Calu3 (cell line): Measurements from ENCODE around the gene MED12L. TPM values are rescaled to one million over a fixed set of nuclear protein-coding genes. Genes with fewer than 3 reads are reported as not detected.
"Not testable (repeated sequence)": the region's sequence is repeated elsewhere in the genome, so short reads cannot be mapped to it uniquely, and the experiment has no call there.

Experiments used
- BruUV-seq: library from RNA; stranded (reverse); fragments of 400-500 nt; replicated peaks from 2 replicates; lab custom pipeline; 2021; lab: Mats Ljungman, UMichigan
- CTCF ChIA-PET: fragments of 300-600 bp; sonication (Branson Sonifier 250); formaldehyde crosslinking; loops from one replicate; lab custom pipeline; 2022; ENCODE audit warnings: antibody characterized with exemption; lab: Charles Lee
- DNase-seq: peaks from one replicate; pipeline ENCODE4 v3.0.0; 2022
- H3K27ac Mint-ChIP-seq: one replicate; pipeline ENCODE4 v1.8.0; 2022; ENCODE audit warnings: mixed read lengths; ENCODE audit not compliant: unreplicated experiment
- H3K27me3 Mint-ChIP-seq: one replicate; pipeline ENCODE4 v1.8.0; 2022; ENCODE audit warnings: mixed read lengths; ENCODE audit not compliant: unreplicated experiment
- H3K36me3 Mint-ChIP-seq: one replicate; pipeline ENCODE4 v1.8.0; 2022; ENCODE audit warnings: mild to moderate bottlenecking, moderate library complexity, mixed read lengths; ENCODE audit not compliant: insufficient read depth, unreplicated experiment
- H3K4me1 Mint-ChIP-seq: one replicate; pipeline ENCODE4 v1.8.0; 2022; ENCODE audit warnings: mild to moderate bottlenecking, low read depth, mixed read lengths; ENCODE audit not compliant: unreplicated experiment
- H3K4me3 Mint-ChIP-seq: one replicate; pipeline ENCODE4 v1.8.0; 2022; ENCODE audit warnings: mild to moderate bottlenecking, low read depth, moderate library complexity, mixed read lengths; ENCODE audit not compliant: unreplicated experiment
- H3K9me3 Mint-ChIP-seq: one replicate; pipeline ENCODE4 v1.8.0; 2022; ENCODE audit warnings: low read depth, mixed read lengths; ENCODE audit not compliant: unreplicated experiment
- intact Hi-C: fragments of 100-400 bp; cut with micrococcal nuclease; formaldehyde crosslinking; loops from one replicate; pipeline ENCODE4 v1.10.0; 2022; ENCODE audit not compliant: unreplicated experiment
- total RNA-seq: library from RNA; stranded (reverse); gene quantifications from 2 replicates; pipeline ENCODE4 v1.2.3, GENCODE V29; 2022
- TF ChIP-seq, protein P1 (sequence below): fragments of 200-600 bp; IDR thresholded peaks from one replicate; pipeline ENCODE4 v1.8.0; 2022; ENCODE audit warnings: antibody characterized with exemption; ENCODE audit not compliant: unreplicated experiment

The MED12L gene
- total RNA-seq, 1 experiment from 2014 or later, result 4.6 TPM

DNA sequence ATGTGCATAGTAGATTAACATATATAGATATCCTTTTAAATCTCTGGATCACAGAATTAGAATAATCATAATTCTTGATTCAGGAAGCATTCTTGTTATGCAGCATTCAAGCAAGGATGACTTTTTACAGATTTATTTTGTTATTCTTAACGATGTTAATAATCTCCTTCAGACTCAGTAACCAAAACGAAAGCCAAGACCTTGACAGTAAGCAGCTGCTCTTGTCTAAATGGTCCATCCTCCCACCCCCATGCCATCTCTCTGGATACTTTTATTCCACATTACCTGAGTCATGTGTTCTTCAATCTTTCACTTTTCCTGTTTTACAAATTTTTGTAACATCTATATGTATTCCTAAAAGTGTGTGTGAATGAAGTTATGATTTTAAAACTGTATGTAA lies 150.9 kb downstream of the MED12L start:
- H3K27me3 Mint-ChIP-seq, result no peaks in the 10 kb centered on the region

GRCh38 chr3:151236736-151237135 lies 151.3 kb downstream of the MED12L start:
- no TSS peak for BruUV-seq
- Mint-ChIP-seq H3K27ac (no peak overlapping the region), H3K9me3 (no peaks in the 10 kb centered on the region), H3K27me3 (no peaks in the 10 kb centered on the region), H3K4me1 (no peaks in the 10 kb centered on the region), H3K4me3 (no peak overlapping the region), H3K36me3 (no peaks in the 10 kb centered on the region)
- no peak for DNase-seq
- intact Hi-C loops, result no loop called here
- TF ChIP-seq, protein P1, sequence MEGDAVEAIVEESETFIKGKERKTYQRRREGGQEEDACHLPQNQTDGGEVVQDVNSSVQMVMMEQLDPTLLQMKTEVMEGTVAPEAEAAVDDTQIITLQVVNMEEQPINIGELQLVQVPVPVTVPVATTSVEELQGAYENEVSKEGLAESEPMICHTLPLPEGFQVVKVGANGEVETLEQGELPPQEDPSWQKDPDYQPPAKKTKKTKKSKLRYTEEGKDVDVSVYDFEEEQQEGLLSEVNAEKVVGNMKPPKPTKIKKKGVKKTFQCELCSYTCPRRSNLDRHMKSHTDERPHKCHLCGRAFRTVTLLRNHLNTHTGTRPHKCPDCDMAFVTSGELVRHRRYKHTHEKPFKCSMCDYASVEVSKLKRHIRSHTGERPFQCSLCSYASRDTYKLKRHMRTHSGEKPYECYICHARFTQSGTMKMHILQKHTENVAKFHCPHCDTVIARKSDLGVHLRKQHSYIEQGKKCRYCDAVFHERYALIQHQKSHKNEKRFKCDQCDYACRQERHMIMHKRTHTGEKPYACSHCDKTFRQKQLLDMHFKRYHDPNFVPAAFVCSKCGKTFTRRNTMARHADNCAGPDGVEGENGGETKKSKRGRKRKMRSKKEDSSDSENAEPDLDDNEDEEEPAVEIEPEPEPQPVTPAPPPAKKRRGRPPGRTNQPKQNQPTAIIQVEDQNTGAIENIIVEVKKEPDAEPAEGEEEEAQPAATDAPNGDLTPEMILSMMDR, result no peak
- CTCF ChIA-PET, result no interaction called here

More for the DNA sequence above, 150.9 kb downstream of the MED12L start:
- TF ChIP-seq, protein P1, result no peak
- Mint-ChIP-seq H3K4me1 (no peaks in the 10 kb centered on the region), H3K9me3 (no peaks in the 10 kb centered on the region), H3K27ac (no peak overlapping the region), H3K36me3 (no peaks in the 10 kb centered on the region), H3K4me3 (no peak overlapping the region)
- DNase-seq, result no peak
- CTCF ChIA-PET, result no interaction called here
- BruUV-seq, result no TSS peak
- intact Hi-C loops, result no loop called here

DNA sequence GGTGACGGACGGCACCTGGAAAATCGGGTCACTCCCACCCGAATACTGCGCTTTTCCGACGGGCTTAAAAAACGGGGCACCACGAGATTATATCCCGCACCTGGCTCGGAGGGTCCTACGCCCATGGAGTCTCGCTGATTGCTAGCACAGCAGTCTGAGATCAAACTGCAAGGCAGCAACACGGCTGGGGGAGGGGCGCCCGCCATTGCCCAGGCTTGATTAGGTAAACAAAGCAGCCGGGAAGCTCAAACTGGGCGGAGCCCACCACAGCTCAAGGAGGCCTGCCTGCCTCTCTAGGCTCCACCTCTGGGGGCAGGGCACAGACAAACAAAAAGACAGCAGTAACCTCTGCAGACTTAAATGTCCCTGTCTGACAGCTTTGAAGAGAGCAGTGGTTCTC lies 156.5 kb downstream of the MED12L start:
- H3K27ac Mint-ChIP-seq, H3K27me3 Mint-ChIP-seq, DNase-seq, CTCF ChIA-PET, H3K9me3 Mint-ChIP-seq, H3K4me3 Mint-ChIP-seq, intact Hi-C loops, H3K36me3 Mint-ChIP-seq, BruUV-seq, H3K4me1 Mint-ChIP-seq: not testable (repeated sequence)

DNA sequence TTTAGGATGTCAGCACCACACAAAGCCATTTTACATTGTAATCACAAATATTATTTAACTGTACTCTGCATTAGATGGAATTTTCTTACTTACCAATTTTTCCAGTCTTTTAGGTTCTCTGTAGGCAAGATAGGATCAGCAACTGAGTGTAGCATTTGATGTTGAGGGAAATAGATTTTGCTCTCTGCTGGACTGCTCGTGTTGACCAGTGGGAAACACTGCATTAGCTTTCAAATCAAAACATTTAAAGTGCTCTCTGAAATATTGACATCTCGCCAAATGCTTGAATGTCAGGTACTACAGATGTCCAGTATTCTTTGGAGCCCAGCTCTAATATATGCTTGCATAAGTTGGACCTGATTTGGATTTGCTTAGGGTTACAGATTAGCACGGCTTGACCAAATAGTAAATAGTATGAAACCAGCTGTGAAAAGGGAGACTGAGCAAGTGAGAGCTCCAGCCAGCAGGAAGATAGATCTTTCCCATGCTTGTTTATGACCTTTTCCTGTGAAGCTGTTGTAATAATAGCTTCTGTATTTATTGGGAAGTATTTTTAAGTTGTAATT lies 163.4 kb downstream of the MED12L start:
- TF ChIP-seq, protein P1, result no peak
- intact Hi-C loops, result no loop called here
- Mint-ChIP-seq H3K4me1 (no peaks in the 10 kb centered on the region), H3K4me3 (no peak overlapping the region), H3K9me3 (no peaks in the 10 kb centered on the region), H3K27me3 (peaks cover 18% of the 10 kb centered on the region), H3K36me3 (no peaks in the 10 kb centered on the region), H3K27ac (no peak overlapping the region)
- no peak for DNase-seq
- BruUV-seq, result no TSS peak
- CTCF ChIA-PET, result no interaction called here

DNA sequence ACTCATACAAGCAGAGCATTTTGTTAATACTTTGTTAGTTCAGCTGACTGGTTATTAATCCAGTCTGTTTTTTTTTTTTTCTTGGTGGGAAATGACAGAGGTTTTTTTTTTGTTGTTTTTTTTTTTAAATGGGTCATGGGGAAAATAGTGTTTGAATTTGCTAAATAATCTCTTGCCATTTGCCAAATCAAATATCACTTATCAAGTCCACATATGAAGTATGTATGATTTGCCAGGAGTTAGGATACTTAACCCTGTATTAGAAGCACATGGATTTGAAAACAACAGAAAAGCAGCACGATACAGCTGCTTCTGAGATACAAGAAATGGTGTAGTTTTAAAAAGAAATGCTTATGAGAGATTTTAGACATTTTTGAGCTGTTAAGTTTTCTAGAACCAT lies 171.3 kb downstream of the MED12L start:
- no peaks in the 10 kb centered on the region for H3K4me1 Mint-ChIP-seq
- H3K27ac Mint-ChIP-seq, result no peak overlapping the region
- peaks cover 4% of the 10 kb centered on the region for H3K27me3 Mint-ChIP-seq
- TF ChIP-seq, protein P1, result no peak
- BruUV-seq, result no TSS peak
- intact Hi-C loops, result no loop called here
- DNase-seq, result no peak
- H3K36me3 Mint-ChIP-seq, result no peaks in the 10 kb centered on the region
- no peaks in the 10 kb centered on the region for H3K9me3 Mint-ChIP-seq
- H3K4me3 Mint-ChIP-seq, result no peak overlapping the region
- CTCF ChIA-PET, result interaction anchor here (0.7 kb wide), 1 partner anchor 519 kb away, joined by 4 read pairs; no protein-coding TSS in a partner anchor
